ENCODE results near the gene TSPAN12.

- TF ChIP-seq CTCF (IDR thresholded peaks at IDR 0.05; ENCODE audit: insufficient read depth, low read length) (no peak), POLR2AphosphoS5 (IDR thresholded peaks at IDR 0.05; ENCODE audit: low read depth) (no peak), REST (IDR thresholded peaks at IDR 0.05; ENCODE audit: insufficient replicate concordance, low read depth) (no peak), GABPA (IDR thresholded peaks at IDR 0.05; ENCODE audit: low read depth) (no peak)
Observed at GRCh38 chr7:120833546-120833945, 24.4 kb downstream of the TSPAN12 start.

All from HL-60 (cell line).